Measurements from ENCODE around the gene NEXMIF.

DNA sequence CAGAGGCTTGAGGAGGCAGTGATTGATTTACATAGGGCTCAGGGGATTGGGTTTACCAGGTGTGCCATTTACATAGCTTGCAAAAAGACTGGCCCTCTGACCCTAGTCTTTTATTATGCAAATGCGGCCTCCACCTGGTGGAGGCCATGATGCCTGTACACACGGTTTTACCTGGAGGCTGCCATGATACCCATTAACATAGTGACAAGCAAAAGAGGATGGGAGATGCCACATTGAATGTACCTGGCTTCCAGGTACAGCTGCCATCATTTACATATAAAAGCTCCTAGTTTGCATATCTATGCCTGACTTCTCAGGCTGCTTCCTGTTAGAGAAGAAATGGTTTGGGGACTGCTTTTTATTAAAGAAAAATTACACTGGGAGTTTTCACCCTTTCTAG is 72.0 kb downstream of the NEXMIF start:
- TF ChIP-seq KDM1A (IDR thresholded peaks at IDR 0.05; ENCODE audit: borderline replicate concordance, low read length) (no peak), MAFK (IDR thresholded peaks at IDR 0.05; ENCODE audit: low read depth, low read length) (no peak), RNF2 (IDR thresholded peaks at IDR 0.05; ENCODE audit: borderline replicate concordance, low read depth, low read length, missing control alignments, poor library complexity, severe bottlenecking) (no peak), POLR2A (IDR thresholded peaks at IDR 0.05; ENCODE audit: control extremely low read depth in 1 of 2, low read depth in 2 of 2, low read length in 2 of 2) (no peak), POLR2AphosphoS5 (IDR thresholded peaks at IDR 0.05; ENCODE audit: low read depth, low read length) (no peak), EP300 (IDR thresholded peaks at IDR 0.05; ENCODE audit: borderline replicate concordance in 1 of 2, low read depth in 2 of 2, low read length in 2 of 2) (no peak), CEBPB (IDR thresholded peaks at IDR 0.05; ENCODE audit: low read depth, low read length) (no peak)
- TF ChIP-seq, protein P1, sequence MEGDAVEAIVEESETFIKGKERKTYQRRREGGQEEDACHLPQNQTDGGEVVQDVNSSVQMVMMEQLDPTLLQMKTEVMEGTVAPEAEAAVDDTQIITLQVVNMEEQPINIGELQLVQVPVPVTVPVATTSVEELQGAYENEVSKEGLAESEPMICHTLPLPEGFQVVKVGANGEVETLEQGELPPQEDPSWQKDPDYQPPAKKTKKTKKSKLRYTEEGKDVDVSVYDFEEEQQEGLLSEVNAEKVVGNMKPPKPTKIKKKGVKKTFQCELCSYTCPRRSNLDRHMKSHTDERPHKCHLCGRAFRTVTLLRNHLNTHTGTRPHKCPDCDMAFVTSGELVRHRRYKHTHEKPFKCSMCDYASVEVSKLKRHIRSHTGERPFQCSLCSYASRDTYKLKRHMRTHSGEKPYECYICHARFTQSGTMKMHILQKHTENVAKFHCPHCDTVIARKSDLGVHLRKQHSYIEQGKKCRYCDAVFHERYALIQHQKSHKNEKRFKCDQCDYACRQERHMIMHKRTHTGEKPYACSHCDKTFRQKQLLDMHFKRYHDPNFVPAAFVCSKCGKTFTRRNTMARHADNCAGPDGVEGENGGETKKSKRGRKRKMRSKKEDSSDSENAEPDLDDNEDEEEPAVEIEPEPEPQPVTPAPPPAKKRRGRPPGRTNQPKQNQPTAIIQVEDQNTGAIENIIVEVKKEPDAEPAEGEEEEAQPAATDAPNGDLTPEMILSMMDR (IDR thresholded peaks at IDR 0.05; ENCODE audit: control extremely low read depth in 1 of 3, insufficient read depth in 1 of 3, low read depth in 1 of 3, low read length in 3 of 3): no peak
- TF ChIP-seq, protein P2, sequence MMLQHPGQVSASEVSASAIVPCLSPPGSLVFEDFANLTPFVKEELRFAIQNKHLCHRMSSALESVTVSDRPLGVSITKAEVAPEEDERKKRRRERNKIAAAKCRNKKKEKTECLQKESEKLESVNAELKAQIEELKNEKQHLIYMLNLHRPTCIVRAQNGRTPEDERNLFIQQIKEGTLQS (IDR thresholded peaks at IDR 0.05; ENCODE audit: insufficient read depth, low read depth, low read length): no peak
